Measurements from ENCODE around the gene LGI2. TPM values are rescaled to one million over a fixed set of nuclear protein-coding genes. Genes with fewer than 3 reads are reported as not detected.

Gene LGI2
- total RNA-seq, 1 experiment from 2014 or later = 1.4 TPM

DNA sequence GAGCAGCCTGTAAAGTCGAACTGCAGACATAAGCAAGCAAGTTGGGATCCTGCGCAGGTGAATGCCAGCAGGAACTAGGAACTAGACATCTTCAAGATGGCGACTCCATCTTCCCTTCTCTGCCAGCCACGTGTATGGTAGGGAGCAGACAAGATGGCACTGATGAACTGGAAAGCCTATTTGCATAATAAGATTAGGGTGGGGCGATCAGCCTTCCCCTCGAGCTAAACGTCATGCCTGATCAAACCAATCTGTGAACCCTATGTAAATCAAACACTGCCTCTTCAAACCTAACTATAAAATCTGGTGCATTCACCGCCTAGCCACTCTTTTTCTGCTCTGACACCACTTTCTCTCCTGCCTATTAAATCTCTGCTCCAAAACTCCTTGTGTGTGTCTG, 28.1 kb upstream of the LGI2 start:
- peaks cover 2 to 3% of the 10 kb centered on the region in 2 experiments; a peak in 2 of 4 replicates for H3K4me1 Mint-ChIP-seq
- no peak overlapping the region for H3K56ac ChIP-seq (ENCODE audit: insufficient read length, low read depth, low read length)
- H3K79me1 ChIP-seq (ENCODE audit: insufficient read depth, low read depth, low read length, poor library complexity, severe bottlenecking) = no peaks in the 10 kb centered on the region
- no peak overlapping the region for H4K5ac ChIP-seq (ENCODE audit: insufficient read length, low read depth, low read length)
- WGBS (ENCODE audit: extremely low coverage, insufficient read length, low lambda C conversion rate) = no CpG with 5 or more reads among the region's 8 CpGs
- TF ChIP-seq, protein P1, sequence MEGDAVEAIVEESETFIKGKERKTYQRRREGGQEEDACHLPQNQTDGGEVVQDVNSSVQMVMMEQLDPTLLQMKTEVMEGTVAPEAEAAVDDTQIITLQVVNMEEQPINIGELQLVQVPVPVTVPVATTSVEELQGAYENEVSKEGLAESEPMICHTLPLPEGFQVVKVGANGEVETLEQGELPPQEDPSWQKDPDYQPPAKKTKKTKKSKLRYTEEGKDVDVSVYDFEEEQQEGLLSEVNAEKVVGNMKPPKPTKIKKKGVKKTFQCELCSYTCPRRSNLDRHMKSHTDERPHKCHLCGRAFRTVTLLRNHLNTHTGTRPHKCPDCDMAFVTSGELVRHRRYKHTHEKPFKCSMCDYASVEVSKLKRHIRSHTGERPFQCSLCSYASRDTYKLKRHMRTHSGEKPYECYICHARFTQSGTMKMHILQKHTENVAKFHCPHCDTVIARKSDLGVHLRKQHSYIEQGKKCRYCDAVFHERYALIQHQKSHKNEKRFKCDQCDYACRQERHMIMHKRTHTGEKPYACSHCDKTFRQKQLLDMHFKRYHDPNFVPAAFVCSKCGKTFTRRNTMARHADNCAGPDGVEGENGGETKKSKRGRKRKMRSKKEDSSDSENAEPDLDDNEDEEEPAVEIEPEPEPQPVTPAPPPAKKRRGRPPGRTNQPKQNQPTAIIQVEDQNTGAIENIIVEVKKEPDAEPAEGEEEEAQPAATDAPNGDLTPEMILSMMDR (conservative IDR thresholded peaks at IDR 0.05) = no peak
- peaks cover 0 to 3% of the 10 kb centered on the region in 2 experiments; a peak in 4 of 5 replicates for H3K9me3 Mint-ChIP-seq
- H3K4me1 ChIP-seq (ENCODE audit: insufficient read depth, low read length) = no peaks in the 10 kb centered on the region
- peaks cover 0 to 5% (median 0%) of the 10 kb centered on the region in 3 experiments; a peak in 2 of 7 replicates for H3K36me3 Mint-ChIP-seq (ENCODE audit: insufficient read depth in 1 of 3, low read depth in 3 of 3)
- H2BK15ac ChIP-seq (ENCODE audit: low read depth, low read length) = no peak overlapping the region
- no peaks in the 10 kb centered on the region for H3K79me2 ChIP-seq (ENCODE audit: insufficient read depth, low read length)
- no peak overlapping the region for H3K27ac Mint-ChIP-seq
- no peak overlapping the region for H4K8ac ChIP-seq (replicated peaks; ENCODE audit: insufficient read length, low read depth, low read length)
- no peak overlapping the region for H4K91ac ChIP-seq (ENCODE audit: insufficient read length, low read depth, low read length)
- no peak overlapping the region for H2BK20ac ChIP-seq (ENCODE audit: low read depth, low read length, poor library complexity, severe bottlenecking)
- H3K4me2 ChIP-seq (ENCODE audit: insufficient read depth, insufficient read length, low read length) = no peak overlapping the region
- H2AK5ac ChIP-seq (ENCODE audit: insufficient read length, low read length) = no peak overlapping the region
- no peak overlapping the region for H2AFZ ChIP-seq (ENCODE audit: low read length)
- DNase-seq = no peak
- H3K4ac ChIP-seq (ENCODE audit: low read depth, low read length) = no peak overlapping the region
- no peak overlapping the region for H3K9ac ChIP-seq (ENCODE audit: extremely low read depth, insufficient read length, low read length)
- no peak overlapping the region for H2BK5ac ChIP-seq (ENCODE audit: insufficient read length, low read length)
- no peak overlapping the region for H3K18ac ChIP-seq (ENCODE audit: insufficient read length, low read depth, low read length)
- no peak overlapping the region for H2BK12ac ChIP-seq (ENCODE audit: insufficient read length, low read depth, low read length)
- H4K20me1 ChIP-seq (ENCODE audit: control insufficient read depth, insufficient read depth, insufficient read length) = no peaks in the 10 kb centered on the region
- no peak overlapping the region for H3K27ac ChIP-seq (ENCODE audit: insufficient read length, low read depth, low read length)
- H3K23ac ChIP-seq (ENCODE audit: insufficient read length, low read depth, low read length) = no peak overlapping the region
- H3K27me3 Mint-ChIP-seq (ENCODE audit: low read depth) = no peaks in the 10 kb centered on the region; the same call in 1 of the 2 replicates
- H3K4me3 Mint-ChIP-seq = no peak overlapping the region
- H3K14ac ChIP-seq (ENCODE audit: insufficient read depth, low read length) = no peak overlapping the region
- no peak overlapping the region for H3T11ph ChIP-seq (ENCODE audit: low read length)
- H3K27me3 ChIP-seq (ENCODE audit: insufficient read depth, low read length) = no peaks in the 10 kb centered on the region
- no peaks in the 10 kb centered on the region for H3K9me3 ChIP-seq (ENCODE audit: control insufficient read depth, low read depth, low read length)
- no peak overlapping the region for H2BK120ac ChIP-seq (ENCODE audit: low read depth, low read length, poor library complexity, severe bottlenecking)
- H3K23me2 ChIP-seq (ENCODE audit: insufficient read length, low read depth, low read length, poor library complexity, severe bottlenecking) = no peaks in the 10 kb centered on the region
